ENCODE data around the gene RADIL. TPM values are rescaled to one million over a fixed set of nuclear protein-coding genes. Genes with fewer than 3 reads are reported as not detected.

The RADIL gene
- total RNA-seq, 2 donors from 2014 or later: 7.7 to 16.0 TPM

DNA sequence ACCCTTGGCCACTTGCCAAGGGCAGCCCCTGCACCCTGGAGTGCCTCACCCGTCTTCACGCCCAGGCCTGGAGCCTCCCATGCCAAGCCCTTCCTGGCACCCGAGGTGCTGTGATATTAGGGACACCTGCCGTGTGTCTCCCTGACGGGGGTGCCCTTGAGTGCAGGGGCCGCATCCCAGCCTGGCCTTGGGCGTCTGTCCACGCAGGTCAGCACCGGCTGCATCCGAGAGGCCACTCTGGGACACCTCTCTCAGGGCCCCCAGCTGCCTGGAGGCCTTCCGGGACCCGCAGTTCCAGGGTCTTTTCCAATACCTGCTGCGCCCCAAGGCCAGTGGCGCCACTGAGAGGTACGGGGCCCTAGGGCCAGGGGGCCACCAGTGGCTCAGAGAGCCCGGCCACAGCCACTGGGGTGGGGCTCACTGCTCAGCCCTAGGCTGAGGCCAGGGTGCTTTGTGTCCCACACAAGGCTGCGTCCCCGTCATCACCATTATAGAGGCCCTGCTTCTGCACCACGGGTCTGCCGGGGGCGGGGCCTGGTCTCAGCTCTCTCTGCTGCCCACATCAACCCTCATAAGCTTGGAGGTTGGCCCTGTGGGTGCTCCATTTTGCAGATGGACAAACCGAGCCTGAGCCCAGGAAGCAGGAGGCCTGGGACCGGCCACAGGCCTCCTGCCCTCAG lies 95.4 kb downstream of the RADIL start:
- Histone ChIP-seq H3K9me3 (no peaks in the 10 kb centered on the region), H3K4me1 (peaks cover 0 to 30% of the 10 kb centered on the region in 2 donors), H3K27ac (no peak overlapping the region), H3K36me3 (peaks cover 67% of the 10 kb centered on the region), H3K4me3 (no peak overlapping the region), H3K27me3 (no peaks in the 10 kb centered on the region)
- TF ChIP-seq, protein P1, sequence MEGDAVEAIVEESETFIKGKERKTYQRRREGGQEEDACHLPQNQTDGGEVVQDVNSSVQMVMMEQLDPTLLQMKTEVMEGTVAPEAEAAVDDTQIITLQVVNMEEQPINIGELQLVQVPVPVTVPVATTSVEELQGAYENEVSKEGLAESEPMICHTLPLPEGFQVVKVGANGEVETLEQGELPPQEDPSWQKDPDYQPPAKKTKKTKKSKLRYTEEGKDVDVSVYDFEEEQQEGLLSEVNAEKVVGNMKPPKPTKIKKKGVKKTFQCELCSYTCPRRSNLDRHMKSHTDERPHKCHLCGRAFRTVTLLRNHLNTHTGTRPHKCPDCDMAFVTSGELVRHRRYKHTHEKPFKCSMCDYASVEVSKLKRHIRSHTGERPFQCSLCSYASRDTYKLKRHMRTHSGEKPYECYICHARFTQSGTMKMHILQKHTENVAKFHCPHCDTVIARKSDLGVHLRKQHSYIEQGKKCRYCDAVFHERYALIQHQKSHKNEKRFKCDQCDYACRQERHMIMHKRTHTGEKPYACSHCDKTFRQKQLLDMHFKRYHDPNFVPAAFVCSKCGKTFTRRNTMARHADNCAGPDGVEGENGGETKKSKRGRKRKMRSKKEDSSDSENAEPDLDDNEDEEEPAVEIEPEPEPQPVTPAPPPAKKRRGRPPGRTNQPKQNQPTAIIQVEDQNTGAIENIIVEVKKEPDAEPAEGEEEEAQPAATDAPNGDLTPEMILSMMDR (IDR thresholded peaks at IDR 0.05): no peak
- no peak for DNase-seq (ENCODE audit: low spot score)

DNA sequence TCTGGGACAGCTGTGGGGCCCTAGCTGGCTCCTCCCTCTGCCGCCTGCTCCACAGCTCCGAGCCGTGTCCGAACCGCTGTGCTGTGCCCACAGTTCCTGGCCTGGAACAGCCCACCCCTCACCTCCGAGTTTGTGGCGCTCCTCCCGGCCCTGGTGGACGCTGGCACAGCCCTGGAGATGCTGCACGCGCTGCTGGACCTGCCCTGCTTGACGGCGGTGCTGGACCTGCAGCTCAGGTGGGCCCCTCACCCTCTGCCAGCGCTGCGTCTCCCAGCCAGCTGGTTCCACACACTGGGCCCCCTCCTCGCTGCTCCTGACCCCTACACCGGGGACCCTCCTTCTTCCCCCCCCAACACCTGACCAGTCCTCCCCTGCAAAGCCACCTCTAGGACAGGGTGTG lies 96.0 kb downstream of the RADIL start:
- no peak for DNase-seq (ENCODE audit: low spot score)
- TF ChIP-seq, protein P1 (IDR thresholded peaks at IDR 0.05): no peak
- no peak overlapping the region for H3K27ac ChIP-seq

DNA sequence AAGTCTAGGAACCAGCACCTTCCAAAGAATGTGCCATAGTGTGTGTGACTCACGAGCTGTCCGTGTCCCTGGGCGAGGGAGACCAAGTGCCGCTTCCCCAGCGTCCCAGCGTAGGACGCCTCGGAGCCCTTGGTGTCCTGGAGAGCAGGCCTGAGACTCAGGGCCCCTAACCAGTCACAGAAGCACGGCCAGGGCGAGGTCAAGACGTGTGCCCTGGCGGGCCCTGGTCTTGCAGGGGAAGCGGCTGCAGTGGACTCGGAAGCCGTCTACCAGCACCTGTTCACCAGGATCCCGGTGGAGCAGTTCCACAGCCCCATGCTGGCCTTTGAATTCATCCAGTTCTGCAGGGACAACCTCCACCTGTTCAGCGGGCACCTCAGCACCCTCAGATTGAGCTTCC lies 97.5 kb downstream of the RADIL start:
- DNase-seq (ENCODE audit: low spot score): no peak
- H3K9me3 ChIP-seq: no peaks in the 10 kb centered on the region
- peaks cover 0 to 17% of the 10 kb centered on the region in 2 donors for H3K4me1 ChIP-seq
- H3K4me3 ChIP-seq: no peak overlapping the region
- H3K27me3 ChIP-seq: no peaks in the 10 kb centered on the region
- H3K36me3 ChIP-seq: peaks cover 80% of the 10 kb centered on the region
- TF ChIP-seq, protein P1 (IDR thresholded peaks at IDR 0.05): no peak
- no peak overlapping the region for H3K27ac ChIP-seq

More for the DNA sequence above, 96.0 kb downstream of the RADIL start:
- Histone ChIP-seq H3K4me3 (no peak overlapping the region), H3K4me1 (peaks cover 0 to 26% of the 10 kb centered on the region in 2 donors), H3K9me3 (no peaks in the 10 kb centered on the region), H3K27me3 (no peaks in the 10 kb centered on the region), H3K36me3 (peaks cover 73% of the 10 kb centered on the region)

DNA sequence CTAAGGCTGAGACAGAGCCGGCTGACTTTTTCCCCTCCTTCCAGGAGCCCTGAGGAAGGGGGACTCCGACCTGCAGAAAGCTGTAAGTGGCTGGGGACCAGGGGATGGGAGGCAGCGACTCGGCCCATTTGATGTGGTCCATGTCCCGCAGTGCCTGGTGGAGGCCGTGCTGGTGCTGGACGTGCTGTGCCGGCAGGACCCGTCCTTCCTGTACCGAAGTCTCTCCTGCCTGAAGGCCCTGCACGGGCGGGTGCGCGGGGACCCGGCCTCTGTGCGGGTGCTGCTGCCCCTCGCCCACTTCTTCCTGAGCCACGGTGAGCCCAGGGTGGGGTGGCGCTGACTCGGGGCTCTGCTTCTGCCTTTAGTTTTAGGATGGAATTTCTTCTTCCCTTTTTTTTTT lies 98.1 kb downstream of the RADIL start:
- no peaks in the 10 kb centered on the region for H3K9me3 ChIP-seq
- H3K36me3 ChIP-seq: peaks cover 77% of the 10 kb centered on the region
- H3K27ac ChIP-seq: no peak overlapping the region
- no peaks in the 10 kb centered on the region for H3K27me3 ChIP-seq
- DNase-seq (ENCODE audit: low spot score): no peak
- no peak overlapping the region for H3K4me3 ChIP-seq
- TF ChIP-seq, protein P1 (IDR thresholded peaks at IDR 0.05): no peak
- H3K4me1 ChIP-seq: peaks cover 0 to 17% of the 10 kb centered on the region in 2 donors

DNA sequence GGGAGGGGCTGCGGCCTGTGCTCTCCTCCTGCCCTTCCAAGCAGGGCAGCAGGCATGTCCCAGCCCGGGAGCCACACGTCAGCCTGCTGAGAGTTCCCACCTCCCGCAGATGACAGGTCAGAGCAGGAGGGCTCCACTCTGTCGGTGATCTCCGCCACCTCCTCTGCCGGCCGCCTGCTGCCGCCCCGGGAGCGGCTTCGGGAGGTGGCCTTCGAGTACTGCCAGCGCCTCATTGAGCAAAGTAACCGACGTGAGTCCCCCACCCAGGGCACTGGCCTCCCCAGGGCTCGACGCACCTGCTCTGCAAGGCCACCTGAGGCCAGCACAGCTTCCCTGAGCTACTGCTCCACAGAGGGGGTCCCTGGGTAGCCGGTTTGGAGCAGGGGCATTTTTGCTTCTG lies 98.7 kb downstream of the RADIL start:
- H3K27me3 ChIP-seq: no peaks in the 10 kb centered on the region
- no peak overlapping the region for H3K4me3 ChIP-seq
- H3K36me3 ChIP-seq: peaks cover 77% of the 10 kb centered on the region
- H3K27ac ChIP-seq: no peak overlapping the region
- no peak for DNase-seq (ENCODE audit: low spot score)
- H3K9me3 ChIP-seq: no peaks in the 10 kb centered on the region
- TF ChIP-seq, protein P1 (IDR thresholded peaks at IDR 0.05): no peak
- H3K4me1 ChIP-seq: peaks cover 0 to 15% of the 10 kb centered on the region in 2 donors

Measured in right atrium auricular region (tissue), 2 donors.